Pulmonary artery endothelial cell (primary cell): ENCODE measurements around the gene ARHGEF5. TPM values are rescaled to one million over a fixed set of nuclear protein-coding genes. Genes with fewer than 3 reads are reported as not detected.

Experiments used
- DNase-seq: peaks from one replicate; pipeline ENCODE4 v3.0.0-alpha.2; 2011; ENCODE audit warnings: low read depth, low spot score
- total RNA-seq: library from RNA; depleted of rRNA; stranded (reverse); fragments of >200 nt; gene quantifications from 2 replicates; pipeline ENCODE4 v1.2.3, GENCODE V29; 2014

The ARHGEF5 gene
- total RNA-seq, 1 donor from 2014 or later: 0.66 TPM

DNA sequence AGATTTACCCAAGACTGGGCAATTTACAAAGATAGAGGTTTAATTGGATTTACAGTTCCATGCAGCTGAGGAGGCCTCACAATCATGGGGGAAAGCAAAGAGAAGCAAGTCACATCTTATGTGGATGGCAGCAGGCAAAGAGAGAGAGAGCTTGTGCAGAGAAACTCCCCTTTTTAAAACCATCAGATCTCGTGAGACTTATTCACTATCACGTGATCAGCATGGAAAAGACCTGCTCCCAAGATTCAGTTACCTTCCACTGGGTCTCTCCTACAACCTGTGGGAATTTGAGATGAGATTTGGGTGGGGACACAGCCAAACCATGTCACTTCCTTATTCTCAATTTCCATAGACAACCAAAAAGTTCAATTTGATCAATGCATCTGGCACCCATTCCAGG is 73.2 kb downstream of the ARHGEF5 start:
- DNase-seq: no peak

Other genes with a start within 250 kb of the ARHGEF5 start
- gene OR2A2, start 245.8 kb upstream of the ARHGEF5 start, total RNA-seq: not detected in 2 replicates
- gene OR2A14, start 232.2 kb upstream of the ARHGEF5 start, total RNA-seq: not detected in 2 replicates
- 0.07 and 0.18 TPM in 2 replicates for gene CTAGE4, start 171.9 kb upstream of the ARHGEF5 start, total RNA-seq
- 0.40 and 0.88 TPM in 2 replicates for gene ARHGEF35, start 159.6 kb upstream of the ARHGEF5 start, total RNA-seq
- gene OR2A42, start 115.8 kb upstream of the ARHGEF5 start, total RNA-seq: under 0.01 TPM in 1 of 2 replicates, not detected in the other
- gene OR2A7, start 90.6 kb upstream of the ARHGEF5 start, total RNA-seq: 0.07 and 0.11 TPM in 2 replicates
- 0.04 and 0.20 TPM in 2 replicates for gene CTAGE8, start 86.1 kb upstream of the ARHGEF5 start, total RNA-seq
- 0.07 TPM in 1 of 2 replicates, not detected in the other for gene OR2A1, start 43.0 kb upstream of the ARHGEF5 start, total RNA-seq
- gene NOBOX, start 48.3 kb downstream of the ARHGEF5 start, total RNA-seq: not detected in 2 replicates